Lung (tissue), 12 donors: ENCODE data around the gene SHH. TPM values are rescaled to one million over a fixed set of nuclear protein-coding genes. Genes with fewer than 3 reads are reported as not detected.

Experiments used
- ATAC-seq: fragments of 200-7000 bp; cut with Tn5 transposase; one replicate; pipeline ENCODE4 v1.9.1; 2020; ENCODE audit warnings: moderate number of reproducible peaks; ENCODE audit not compliant: insufficient read depth, low FRiP score
- DNase-seq, 3 donors: peaks; one replicate each; pipeline ENCODE4 v3.0.0-alpha.2; 2013 to 2017
- H3K27ac ChIP-seq, 2 donors: one replicate each; pipeline ENCODE4 v1.5.1; 2013; ENCODE audit warnings: mild to moderate bottlenecking in 2 of 2, moderate library complexity in 2 of 2, control low read depth in 1 of 2, inconsistent platforms in 1 of 2, low read depth in 1 of 2, low read length in 1 of 2
- H3K27me3 ChIP-seq, 3 donors: one replicate each; pipeline ENCODE4 v1.5.1; 2013; ENCODE audit warnings: low read length in 2 of 3; ENCODE audit not compliant: control insufficient read depth in 3 of 3, insufficient read depth in 3 of 3
- H3K36me3 ChIP-seq, 4 donors: one replicate each; pipeline ENCODE4 v1.5.1; 2013; ENCODE audit warnings: low read length in 4 of 4, mild to moderate bottlenecking in 1 of 4, moderate library complexity in 1 of 4; ENCODE audit not compliant: control insufficient read depth in 4 of 4, insufficient read depth in 4 of 4
- H3K4me1 ChIP-seq, 5 donors: one replicate each; pipeline ENCODE4 v1.5.1; 2013; ENCODE audit warnings: low read length in 5 of 5, mild to moderate bottlenecking in 2 of 5, moderate library complexity in 1 of 5; ENCODE audit not compliant: control insufficient read depth in 5 of 5, insufficient read depth in 5 of 5
- H3K4me3 ChIP-seq: one replicate; pipeline ENCODE4 v1.5.1; 2013; ENCODE audit warnings: mild to moderate bottlenecking, control low read depth, moderate library complexity
- H3K9ac ChIP-seq, 2 donors: one replicate each; pipeline ENCODE4 v1.5.1; 2013; ENCODE audit warnings: low read length in 2 of 2, control low read depth in 1 of 2; ENCODE audit not compliant: insufficient read depth in 1 of 2
- H3K9me3 ChIP-seq, 4 donors: one replicate each; pipeline ENCODE4 v1.5.1; 2013; ENCODE audit warnings: low read length in 3 of 4, mild to moderate bottlenecking in 1 of 4, moderate library complexity in 1 of 4; ENCODE audit not compliant: control insufficient read depth in 4 of 4, insufficient read depth in 3 of 4
- WGBS, 2 donors: extraction: QIAGEN DNeasy Blood & Tissue Kit; methylation state at CpG; one replicate each; pipeline ENCODE4 v1.1.7; 2013; 5-methylcytosine and 5-hydroxymethylcytosine counted together
- polyA plus RNA-seq, 2 donors: library from polyadenylated mRNA; stranded (reverse); fragments of 200-250 nt; gene quantifications; one replicate each; pipeline ENCODE4 v1.2.1, GENCODE V29; 2013
- total RNA-seq, 2 donors: library from RNA; depleted of rRNA in 1 of 2; stranded (reverse); fragments of >200 nt in 1 of 2; gene quantifications; one replicate each; pipeline ENCODE4 v1.2.1, GENCODE V29; 2014 to 2021
- TF ChIP-seq, protein P1 (sequence below): IDR thresholded peaks from 2 replicates; pipeline ENCODE4 v1.5.1; 2012; ENCODE audit warnings: mild to moderate bottlenecking; ENCODE audit errors: control extremely low read depth, extremely low read depth
- donor health status: control.
- donor health status: control.
- donor health status: Bipolar disorder and iron deficiency.
- donor health status: healthy.
- donor health status: DM: yes; HTN: yes; CAD: no.

Gene SHH
- total and polyA plus RNA-seq, 4 donors = 1.5 to 9.3 (median 4.4) TPM

DNA sequence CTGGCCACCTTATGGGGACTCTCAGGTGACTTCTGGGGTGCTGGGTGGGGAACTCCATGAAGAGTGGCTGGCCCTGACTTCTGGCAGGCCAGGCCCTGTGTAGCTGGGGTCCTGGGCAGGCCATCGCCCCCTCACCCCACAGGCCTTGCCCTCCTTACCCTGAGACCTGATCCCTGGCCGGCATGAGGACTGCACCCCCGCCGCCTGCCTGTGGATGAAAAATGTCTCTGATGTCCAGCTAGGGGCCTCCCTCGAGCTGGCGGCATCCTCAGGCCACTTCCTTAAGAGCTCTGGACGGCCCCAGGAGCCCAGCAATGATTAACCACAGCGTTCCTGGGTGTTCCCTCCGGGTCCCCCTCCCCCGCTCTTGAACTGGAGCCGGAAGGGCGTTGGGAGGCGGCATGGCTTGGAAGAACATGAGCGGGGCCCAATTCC is 31.8 kb upstream of the SHH start:
- peak overlapping the region in 1 of 2 donors; percentile 62 for H3K27ac ChIP-seq
- no peaks in the 10 kb centered on the region for H3K27me3 ChIP-seq
- H3K36me3 ChIP-seq = no peaks in the 10 kb centered on the region
- H3K9me3 ChIP-seq = peaks cover 0 to 2% (median 0%) of the 10 kb centered on the region in 4 donors
- peaks cover 0 to 7% (median 0%) of the 10 kb centered on the region in 5 donors for H3K4me1 ChIP-seq
- WGBS, 2 donors = 43 to 67% methylated on average over 14 of the region's 14 CpGs
- ATAC-seq = peak; percentile 74
- TF ChIP-seq, protein P1, sequence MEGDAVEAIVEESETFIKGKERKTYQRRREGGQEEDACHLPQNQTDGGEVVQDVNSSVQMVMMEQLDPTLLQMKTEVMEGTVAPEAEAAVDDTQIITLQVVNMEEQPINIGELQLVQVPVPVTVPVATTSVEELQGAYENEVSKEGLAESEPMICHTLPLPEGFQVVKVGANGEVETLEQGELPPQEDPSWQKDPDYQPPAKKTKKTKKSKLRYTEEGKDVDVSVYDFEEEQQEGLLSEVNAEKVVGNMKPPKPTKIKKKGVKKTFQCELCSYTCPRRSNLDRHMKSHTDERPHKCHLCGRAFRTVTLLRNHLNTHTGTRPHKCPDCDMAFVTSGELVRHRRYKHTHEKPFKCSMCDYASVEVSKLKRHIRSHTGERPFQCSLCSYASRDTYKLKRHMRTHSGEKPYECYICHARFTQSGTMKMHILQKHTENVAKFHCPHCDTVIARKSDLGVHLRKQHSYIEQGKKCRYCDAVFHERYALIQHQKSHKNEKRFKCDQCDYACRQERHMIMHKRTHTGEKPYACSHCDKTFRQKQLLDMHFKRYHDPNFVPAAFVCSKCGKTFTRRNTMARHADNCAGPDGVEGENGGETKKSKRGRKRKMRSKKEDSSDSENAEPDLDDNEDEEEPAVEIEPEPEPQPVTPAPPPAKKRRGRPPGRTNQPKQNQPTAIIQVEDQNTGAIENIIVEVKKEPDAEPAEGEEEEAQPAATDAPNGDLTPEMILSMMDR = no peak
- no peak overlapping the region for H3K4me3 ChIP-seq
- DNase-seq = peak; percentile 71 to 88 (median 86)
- no peak overlapping the region for H3K9ac ChIP-seq

DNA sequence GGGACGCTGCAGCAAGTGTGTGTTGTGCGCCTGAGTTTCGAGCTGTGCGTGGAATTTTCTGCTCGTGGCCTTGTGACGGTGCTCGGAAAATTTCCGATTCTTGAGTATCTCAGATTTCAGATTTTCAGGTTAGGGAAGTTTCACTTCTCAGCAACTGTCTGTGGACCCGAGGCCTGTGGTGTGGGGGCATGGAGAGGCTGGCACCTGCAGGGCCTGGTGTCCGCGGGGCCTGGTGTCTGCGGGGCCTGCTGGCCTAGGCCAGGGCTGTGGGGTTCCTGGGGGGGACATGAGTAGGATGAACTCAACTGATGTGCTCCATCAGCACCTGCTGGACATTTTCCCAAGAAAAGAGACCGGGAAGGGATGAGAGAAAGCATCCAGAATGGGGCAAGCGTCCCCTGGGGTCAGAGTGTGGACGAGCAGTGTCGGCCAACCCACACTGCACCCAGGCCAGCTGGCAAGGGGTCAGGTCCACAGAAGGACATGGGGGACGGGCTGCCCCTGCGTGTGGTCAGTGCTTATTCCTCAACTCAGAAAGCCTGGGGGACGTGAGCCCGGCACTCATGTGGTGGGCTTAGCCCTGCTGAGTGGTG is 31.3 kb upstream of the SHH start:
- Histone ChIP-seq H3K9me3 (no peaks in the 10 kb centered on the region), H3K36me3 (no peaks in the 10 kb centered on the region), H3K9ac (no peak overlapping the region), H3K4me3 (no peak overlapping the region), H3K4me1 (peaks cover 0 to 7% (median 0%) of the 10 kb centered on the region in 5 donors), H3K27me3 (no peaks in the 10 kb centered on the region), H3K27ac (peak overlapping the region in 1 of 2 donors; percentile 62)
- WGBS, 2 donors = 83 to 90% methylated on average over 20 of the region's 20 CpGs
- DNase-seq (no peak), ATAC-seq (no peak)
- TF ChIP-seq, protein P1 = no peak

DNA sequence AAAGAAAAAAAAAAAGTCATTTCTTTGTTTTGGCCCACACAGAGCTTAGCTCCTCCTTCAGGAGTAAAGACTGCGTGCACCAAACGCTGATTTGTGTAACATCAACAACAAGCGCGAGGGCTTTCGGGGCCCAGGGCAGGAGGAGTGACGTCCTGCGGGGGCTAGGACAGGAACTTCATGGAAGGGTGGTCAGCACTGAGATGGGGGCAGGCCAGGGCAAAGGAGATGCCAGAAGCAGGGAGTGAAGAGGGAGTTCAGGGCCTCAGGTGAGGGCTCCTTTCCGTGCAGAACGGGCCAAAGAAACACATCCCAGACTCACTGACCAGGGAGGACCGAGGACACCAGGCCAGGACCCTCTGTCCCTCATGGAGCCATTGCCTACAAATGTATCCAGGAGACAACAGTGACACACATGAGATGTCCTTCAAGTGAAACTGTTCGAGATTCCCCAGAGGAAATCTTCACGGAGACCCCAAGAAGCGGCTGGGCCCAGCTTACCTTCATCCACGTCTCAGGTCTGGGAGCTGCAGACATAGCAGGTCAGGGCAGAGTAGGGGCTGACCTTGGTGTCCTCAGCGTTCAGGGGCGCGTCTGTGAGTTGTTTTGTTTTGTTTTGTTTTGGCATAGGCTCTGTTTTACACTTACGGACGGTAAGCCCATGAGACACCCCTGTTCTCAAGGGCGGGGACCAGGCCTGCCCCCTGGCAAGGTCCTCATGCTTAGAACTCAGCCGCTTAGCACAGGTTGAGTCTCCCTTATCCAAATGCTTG is 30.4 kb upstream of the SHH start:
- 80 to 81% methylated on average over 21 of the region's 21 CpGs for WGBS, 2 donors

More for the DNA sequence above, 30.4 kb upstream of the SHH start:
- no peaks in the 10 kb centered on the region for H3K9me3 ChIP-seq
- no peak for ATAC-seq
- H3K36me3 ChIP-seq = no peaks in the 10 kb centered on the region
- DNase-seq = no peak
- no peak overlapping the region for H3K4me3 ChIP-seq
- H3K27me3 ChIP-seq = no peaks in the 10 kb centered on the region
- peaks cover 0 to 7% (median 0%) of the 10 kb centered on the region in 5 donors for H3K4me1 ChIP-seq
- H3K27ac ChIP-seq = no peak overlapping the region
- no peak overlapping the region for H3K9ac ChIP-seq
- TF ChIP-seq, protein P1 = no peak
